Measurements from ENCODE around the gene MUC6. TPM values are rescaled to one million over a fixed set of nuclear protein-coding genes. Genes with fewer than 3 reads are reported as not detected.
A peak's percentile ranks its signal among the peaks of the same experiment; 100 is the strongest.

MUC6 gene
- total RNA-seq, 4 donors from 2014 or later = 0.43 to 3.5 TPM; not detected in 2

DNA sequence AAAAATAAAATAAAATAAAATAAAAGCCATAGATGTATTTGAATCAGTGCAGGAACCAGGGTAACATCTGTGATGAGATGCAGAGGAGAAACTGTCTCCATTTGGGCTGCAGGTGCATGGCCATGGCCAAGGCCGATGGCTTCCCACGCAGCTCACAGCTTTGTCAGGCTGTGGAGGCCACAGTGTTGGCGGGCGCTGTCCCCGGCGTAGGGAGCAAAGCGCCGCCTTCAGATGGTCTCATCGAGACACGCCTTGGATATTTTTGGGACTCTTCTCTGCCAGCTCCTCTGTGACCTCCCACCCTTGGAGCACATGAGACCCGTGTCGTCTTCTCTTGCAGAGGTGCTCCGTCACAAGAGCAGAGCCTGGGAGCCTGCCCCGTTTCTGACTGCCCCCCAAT, 38.6 kb downstream of the MUC6 start:
- no peak for DNase-seq
- H3K36me3 ChIP-seq = no peaks in the 10 kb centered on the region
- no peaks in the 10 kb centered on the region for H3K27me3 ChIP-seq
- no peak overlapping the region for H3K27ac ChIP-seq
- intact Hi-C loops (cut with DNase I; ENCODE audit: low total_unique reads) = no loop called here
- no peak for TF ChIP-seq POLR2A (IDR thresholded peaks at IDR 0.05)
- TF ChIP-seq, protein P1, sequence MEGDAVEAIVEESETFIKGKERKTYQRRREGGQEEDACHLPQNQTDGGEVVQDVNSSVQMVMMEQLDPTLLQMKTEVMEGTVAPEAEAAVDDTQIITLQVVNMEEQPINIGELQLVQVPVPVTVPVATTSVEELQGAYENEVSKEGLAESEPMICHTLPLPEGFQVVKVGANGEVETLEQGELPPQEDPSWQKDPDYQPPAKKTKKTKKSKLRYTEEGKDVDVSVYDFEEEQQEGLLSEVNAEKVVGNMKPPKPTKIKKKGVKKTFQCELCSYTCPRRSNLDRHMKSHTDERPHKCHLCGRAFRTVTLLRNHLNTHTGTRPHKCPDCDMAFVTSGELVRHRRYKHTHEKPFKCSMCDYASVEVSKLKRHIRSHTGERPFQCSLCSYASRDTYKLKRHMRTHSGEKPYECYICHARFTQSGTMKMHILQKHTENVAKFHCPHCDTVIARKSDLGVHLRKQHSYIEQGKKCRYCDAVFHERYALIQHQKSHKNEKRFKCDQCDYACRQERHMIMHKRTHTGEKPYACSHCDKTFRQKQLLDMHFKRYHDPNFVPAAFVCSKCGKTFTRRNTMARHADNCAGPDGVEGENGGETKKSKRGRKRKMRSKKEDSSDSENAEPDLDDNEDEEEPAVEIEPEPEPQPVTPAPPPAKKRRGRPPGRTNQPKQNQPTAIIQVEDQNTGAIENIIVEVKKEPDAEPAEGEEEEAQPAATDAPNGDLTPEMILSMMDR (IDR thresholded peaks at IDR 0.05) = no peak
- no peak overlapping the region for H3K4me3 ChIP-seq
- H3K4me1 ChIP-seq = no peaks in the 10 kb centered on the region
- no peaks in the 10 kb centered on the region for H3K9me3 ChIP-seq

DNA sequence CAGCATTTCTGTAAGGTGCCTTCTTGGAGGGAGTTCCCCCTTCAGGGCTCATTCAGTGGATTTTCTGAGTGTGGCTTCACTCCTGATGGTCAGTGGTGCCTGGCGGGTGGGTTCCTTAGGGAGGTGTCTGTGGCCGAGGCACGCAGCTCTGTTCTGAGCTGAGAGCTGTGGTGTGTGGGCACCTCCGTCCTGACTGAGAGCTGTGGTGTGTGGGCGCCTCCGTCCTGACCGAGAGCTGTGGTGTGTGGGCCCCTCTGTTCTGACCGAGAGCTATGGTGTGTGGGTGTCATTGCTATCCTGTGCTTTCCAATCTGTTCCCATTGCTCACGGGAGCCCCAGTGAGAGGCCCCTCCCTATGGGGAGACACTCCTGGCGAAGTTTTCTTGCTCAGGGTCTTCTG, 39.8 kb downstream of the MUC6 start:
- TF ChIP-seq POLR2A (IDR thresholded peaks at IDR 0.05) = no peak
- TF ChIP-seq, protein P1 (IDR thresholded peaks at IDR 0.05) = no peak
- H3K27me3 ChIP-seq = no peaks in the 10 kb centered on the region
- H3K4me1 ChIP-seq = no peaks in the 10 kb centered on the region
- intact Hi-C loops (cut with DNase I; ENCODE audit: low total_unique reads) = no loop called here
- peak overlapping the region in 1 of 2 donors; percentile 61 for H3K27ac ChIP-seq
- H3K36me3 ChIP-seq = no peaks in the 10 kb centered on the region
- no peaks in the 10 kb centered on the region for H3K9me3 ChIP-seq
- H3K4me3 ChIP-seq = no peak overlapping the region
- DNase-seq = no peak

DNA sequence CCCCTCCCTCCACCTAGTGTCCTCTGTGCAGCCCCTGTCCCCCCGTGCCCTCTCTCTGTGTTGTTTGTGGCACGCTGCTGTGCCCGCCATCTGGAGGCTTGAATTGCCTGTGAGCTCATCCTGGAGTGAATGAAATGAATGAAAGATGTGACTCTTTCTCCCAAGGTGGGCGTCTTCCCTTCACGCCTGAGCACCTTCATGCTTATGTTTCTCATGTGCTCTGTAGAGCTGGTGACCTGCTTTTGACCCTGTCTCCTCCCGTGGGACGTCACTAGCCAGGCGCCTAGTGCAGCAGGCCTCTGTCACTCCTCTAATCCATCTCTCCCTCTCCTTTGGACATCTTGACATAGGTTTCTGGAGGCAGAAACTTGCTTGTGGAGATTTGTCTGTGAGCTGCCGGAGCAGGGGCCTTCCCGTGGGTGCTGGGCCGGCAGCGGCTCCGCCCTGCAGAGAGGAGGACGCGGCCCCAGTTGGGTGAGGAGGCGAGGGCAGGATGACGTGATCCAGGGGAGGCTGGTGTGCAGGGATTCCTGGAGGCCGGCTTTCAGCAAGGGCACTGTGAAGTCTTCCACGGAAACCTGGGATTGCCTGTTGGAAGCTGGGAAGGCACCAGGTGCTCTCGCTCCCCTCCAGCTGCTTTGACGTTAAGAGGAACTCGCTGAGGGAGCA, 40.6 kb downstream of the MUC6 start:
- Histone ChIP-seq H3K4me1 (no peaks in the 10 kb centered on the region), H3K27ac (peak overlapping the region; percentile 1 to 61), H3K36me3 (no peaks in the 10 kb centered on the region), H3K27me3 (no peaks in the 10 kb centered on the region), H3K9me3 (no peaks in the 10 kb centered on the region), H3K4me3 (no peak overlapping the region)
- intact Hi-C loops (cut with DNase I; ENCODE audit: low total_unique reads) = no loop called here
- DNase-seq = peak; percentile 49 to 56
- TF ChIP-seq, protein P1 (IDR thresholded peaks at IDR 0.05) = no peak
- no peak for TF ChIP-seq POLR2A (IDR thresholded peaks at IDR 0.05)

DNA sequence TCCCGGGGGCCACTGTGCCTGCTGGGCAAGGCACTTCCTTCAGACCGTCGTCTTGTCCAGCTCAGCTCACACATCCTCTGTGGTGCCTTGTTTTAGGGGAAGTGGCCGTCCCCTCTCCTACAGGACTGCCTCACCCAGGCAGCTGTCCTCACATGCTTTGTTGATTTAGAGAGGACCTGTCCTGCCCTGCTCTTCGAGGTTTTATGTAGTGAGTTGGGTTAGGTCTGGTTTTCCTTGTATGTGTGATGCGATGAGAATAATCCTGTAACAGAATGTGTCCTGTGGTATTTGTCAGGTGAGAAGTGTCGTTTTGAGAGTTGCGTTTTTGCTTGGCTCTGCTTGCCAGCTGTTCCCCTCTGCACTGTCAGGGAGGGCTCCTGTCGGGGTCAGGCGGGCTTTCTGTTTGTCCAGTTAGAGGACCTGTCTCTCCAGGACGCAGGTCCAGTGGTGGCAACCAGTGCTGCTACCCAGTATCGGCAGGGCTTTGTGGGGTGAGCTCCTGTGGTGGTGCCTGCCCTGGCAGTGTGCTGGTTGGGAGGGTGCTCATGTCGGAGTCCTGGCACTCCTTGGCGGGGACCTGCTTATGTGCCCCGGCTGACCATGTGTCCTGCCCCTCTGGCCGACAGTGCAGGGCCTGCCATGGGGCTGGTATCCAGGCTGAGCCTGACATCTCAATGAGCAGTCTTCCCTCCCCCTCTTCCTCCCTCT, 41.3 kb downstream of the MUC6 start:
- Histone ChIP-seq H3K36me3 (no peaks in the 10 kb centered on the region), H3K9me3 (no peaks in the 10 kb centered on the region), H3K27ac (peak overlapping the region; percentile 1 to 61), H3K4me1 (no peaks in the 10 kb centered on the region), H3K4me3 (no peak overlapping the region), H3K27me3 (no peaks in the 10 kb centered on the region)
- no peak for DNase-seq
- intact Hi-C loops (cut with DNase I; ENCODE audit: low total_unique reads) = no loop called here
- TF ChIP-seq, protein P1 (IDR thresholded peaks at IDR 0.05) = no peak
- TF ChIP-seq POLR2A (IDR thresholded peaks at IDR 0.05) = no peak

DNA sequence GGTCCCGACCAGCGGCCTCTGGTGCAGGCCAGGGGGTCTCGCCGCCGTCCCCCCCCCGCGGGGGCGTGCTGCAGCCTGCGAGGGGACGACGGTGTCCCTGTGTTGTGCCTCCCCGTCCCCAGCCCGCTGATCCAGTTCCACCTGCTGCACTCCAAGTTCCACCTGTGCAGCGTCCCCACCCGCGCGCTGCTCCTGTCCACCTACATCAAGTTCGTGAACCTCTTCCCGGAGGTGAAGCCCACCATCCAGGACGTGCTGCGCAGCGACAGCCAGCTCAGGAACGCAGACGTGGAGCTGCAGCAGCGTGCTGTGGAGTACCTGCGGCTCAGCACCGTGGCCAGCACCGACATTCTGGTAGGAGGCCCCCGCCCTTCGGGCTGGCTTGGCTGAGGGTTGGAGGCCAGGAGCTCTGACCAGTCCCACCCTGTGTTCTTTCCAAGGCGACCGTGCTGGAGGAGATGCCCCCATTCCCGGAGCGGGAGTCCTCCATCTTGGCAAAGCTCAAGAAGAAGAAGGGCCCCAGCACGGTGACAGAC, 42.8 kb downstream of the MUC6 start:
- no peaks in the 10 kb centered on the region for H3K36me3 ChIP-seq
- no peak for DNase-seq
- intact Hi-C loops (cut with DNase I; ENCODE audit: low total_unique reads) = no loop called here
- no peaks in the 10 kb centered on the region for H3K9me3 ChIP-seq
- no peak overlapping the region for H3K4me3 ChIP-seq
- no peaks in the 10 kb centered on the region for H3K4me1 ChIP-seq
- H3K27me3 ChIP-seq = no peaks in the 10 kb centered on the region
- TF ChIP-seq, protein P1 (IDR thresholded peaks at IDR 0.05) = no peak
- no peak for TF ChIP-seq POLR2A (IDR thresholded peaks at IDR 0.05)
- H3K27ac ChIP-seq = no peak overlapping the region

Measured in uterus (tissue), 4 donors.